NCI-H2171 (cell line): Measurements from ENCODE around the gene EME1.

Experiments used
- DNase-seq: peaks from one replicate; lab custom pipeline; 2025; lab: John Stamatoyannopoulos, UW

The EME1 gene

DNA sequence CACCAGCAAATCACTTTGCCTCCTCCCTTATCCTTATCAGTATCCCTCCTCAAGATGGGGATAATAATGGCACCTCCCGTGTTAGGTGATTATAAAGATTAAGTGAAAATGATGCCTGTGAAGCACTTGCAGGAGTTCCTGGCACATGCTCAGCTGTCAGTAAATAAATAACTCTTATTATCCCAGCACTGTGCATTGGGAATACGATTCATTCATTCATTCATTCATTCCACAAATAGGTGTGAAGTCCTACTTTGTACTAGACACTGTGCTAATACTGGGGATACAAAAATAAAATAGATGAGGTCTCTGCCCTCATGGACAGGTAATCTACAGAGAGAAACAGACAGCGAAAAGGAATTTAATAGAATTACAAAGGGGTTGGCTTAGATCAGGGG is 25.1 kb upstream of the EME1 start:
- DNase-seq: no peak

DNA sequence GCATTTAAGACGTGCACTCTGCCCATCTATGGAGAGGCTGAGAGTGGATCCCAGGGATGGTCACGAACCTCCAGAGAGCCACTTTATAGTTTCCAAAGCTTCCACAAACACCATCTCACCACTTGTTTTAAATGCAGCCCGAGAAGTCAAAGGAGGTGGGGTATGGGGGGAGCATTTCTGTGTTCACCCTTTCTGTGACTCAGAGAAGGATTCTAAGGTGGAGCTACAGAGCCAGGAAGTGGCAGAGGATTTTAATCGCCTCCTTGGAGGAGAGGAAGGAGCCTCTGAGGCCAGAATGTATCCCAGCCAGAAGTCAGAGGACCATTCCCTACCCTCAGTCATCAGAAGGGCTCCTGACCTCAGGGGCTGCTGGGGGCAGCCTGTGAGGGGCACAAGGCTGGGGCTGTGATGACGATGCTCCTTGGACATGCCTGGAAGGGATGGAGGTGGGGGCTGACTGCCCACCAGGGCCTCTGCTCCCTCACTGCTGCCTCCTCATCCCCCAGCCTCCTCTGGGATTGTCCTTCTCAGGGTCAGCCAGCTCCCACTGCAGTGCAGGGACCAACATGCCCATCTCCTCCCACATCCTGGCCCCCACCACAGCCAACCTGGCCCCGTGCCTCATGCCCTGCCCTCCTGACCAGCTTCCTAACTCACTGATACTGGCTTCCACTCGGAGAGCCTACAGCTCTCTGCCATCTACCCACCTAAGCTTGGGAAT is 24.3 kb upstream of the EME1 start:
- DNase-seq: no peak

DNA sequence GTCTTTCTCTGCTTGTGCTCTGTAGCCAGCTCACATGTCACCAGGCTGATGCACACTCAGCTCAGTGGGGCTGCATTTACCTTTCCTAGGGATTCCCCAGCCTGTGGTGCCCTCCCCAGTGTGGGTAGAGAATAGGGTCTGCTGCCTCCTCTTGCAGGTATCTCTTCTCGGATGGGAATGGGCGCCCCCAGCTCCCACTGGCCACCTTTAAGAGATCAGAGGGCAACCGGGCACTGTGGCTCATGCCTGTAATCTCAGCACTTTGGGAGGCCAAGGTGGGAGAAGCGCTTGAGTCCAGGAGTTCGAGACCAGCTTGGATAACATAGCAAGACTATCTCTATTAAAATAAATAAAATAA is 23.8 kb upstream of the EME1 start:
- DNase-seq: no peak

DNA sequence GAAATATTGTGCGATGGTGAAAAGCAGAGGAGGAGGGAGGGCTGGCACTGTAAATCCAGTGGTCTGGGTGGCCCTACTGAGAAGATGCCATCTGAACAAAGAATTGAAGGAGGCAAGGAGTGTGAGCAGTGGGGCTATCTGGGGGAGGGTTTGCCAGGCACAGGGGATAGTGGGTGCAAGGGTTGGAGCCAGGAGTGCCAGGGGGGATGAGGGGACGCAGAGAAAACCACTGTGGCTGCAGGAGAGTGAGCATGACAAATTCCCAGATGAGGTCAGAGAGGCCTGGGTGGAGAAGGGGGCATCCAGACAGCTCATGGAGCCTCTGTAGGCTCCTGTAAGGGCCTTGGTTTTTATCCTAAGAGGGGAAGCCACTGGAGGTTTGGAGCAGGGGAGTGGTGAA is 22.3 kb upstream of the EME1 start:
- DNase-seq: no peak

DNA sequence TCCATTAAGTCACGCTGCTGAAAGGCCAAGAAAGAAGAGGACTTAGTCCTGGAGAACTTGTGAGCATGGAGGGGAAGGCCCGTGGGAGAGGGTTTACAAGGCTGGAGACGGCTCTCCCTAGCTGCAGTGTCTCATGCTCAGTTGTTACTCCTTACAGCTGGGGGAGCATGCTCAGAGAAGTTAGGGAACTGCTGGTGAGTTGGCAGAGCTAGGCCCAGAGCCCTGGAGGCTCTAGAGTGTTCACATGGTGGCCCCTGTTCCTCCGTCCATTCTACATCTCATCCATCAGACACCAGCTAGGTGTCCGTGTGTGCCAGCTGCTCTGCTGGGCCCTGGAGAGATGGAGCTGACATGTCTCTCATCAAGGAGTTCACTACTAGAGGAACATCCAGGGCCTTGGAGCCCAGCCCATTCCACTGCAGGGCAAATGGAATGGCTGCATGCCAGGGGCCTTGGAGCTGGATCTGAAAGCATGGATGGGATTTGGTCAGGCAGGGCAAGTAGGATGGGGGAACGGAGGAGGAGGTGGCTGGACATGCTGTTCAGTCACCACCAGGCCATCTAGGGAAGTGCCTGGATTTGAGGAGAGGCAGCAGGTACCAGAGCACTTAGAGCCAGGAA is 20.8 kb upstream of the EME1 start:
- DNase-seq: no peak

DNA sequence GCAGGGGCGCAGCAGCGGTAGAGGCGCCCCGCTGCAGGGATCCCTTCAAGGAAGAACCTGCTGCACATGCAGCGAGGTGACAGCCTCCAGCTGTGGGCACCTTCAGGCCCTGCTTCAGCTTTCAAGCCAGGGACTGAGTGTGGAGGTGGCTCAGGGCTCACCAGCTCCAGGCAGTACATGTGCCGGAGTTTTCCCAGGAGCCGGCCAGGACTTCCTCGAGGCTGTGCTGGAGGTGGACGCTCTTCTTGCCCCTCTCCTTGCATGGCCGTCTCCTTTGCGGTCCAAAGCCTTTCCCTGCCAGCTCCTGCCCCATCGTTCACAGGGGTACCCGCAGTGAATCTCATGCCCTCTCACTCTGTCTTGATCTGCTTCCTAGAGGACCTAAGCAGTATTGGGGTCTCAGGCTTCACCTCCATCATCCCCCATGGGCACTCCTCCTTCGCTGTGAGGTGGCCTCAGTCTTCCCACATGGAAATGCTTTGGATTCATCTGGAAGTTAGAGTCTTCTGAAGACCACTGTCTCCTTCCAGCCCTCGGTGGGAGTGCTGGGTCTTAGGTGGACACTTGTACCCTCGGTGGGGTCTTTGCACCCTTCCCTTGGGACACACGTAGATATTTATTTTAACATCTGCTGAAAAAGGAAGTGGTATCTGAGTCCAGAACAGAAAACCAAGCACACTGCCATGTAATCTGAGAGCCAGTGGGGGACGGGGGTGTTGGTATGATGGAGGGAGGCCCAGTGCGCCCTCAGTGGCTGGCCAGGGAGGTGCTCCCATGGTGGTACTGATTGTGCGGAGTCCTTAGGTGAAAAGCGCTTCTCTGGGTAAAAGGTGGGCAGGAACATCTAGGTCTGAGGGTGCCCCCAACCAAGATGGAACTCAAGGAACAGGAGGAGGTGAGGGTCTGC is 20.1 kb upstream of the EME1 start:
- no peak for DNase-seq

DNA sequence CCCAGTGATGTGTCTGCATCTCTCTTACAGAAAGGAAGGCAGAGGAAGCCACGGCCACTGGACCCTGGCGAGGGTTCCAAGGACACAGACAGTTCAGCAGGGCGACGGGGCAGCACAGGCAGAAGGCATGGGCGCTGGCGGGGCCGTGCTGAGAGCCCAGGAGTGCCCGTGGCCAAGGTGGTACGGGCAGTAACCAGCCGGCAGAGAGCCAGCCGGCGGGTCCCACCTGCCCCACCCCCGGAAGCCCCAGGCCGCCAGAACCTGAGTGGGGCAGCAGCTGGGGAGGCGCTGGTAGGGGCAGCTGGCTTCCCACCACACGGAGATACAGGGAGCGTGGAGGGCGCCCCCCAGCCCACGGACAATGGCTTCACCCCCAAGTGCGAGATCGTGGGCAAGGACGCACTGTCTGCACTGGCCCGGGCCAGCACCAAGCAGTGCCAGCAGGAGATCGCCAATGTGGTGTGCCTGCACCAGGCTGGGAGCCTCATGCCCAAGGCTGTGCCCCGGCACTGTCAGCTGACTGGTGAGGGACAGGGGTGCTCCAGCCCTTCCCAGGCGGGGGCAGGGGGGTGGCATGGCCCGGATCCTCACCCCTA is 19.3 kb upstream of the EME1 start:
- no peak for DNase-seq

DNA sequence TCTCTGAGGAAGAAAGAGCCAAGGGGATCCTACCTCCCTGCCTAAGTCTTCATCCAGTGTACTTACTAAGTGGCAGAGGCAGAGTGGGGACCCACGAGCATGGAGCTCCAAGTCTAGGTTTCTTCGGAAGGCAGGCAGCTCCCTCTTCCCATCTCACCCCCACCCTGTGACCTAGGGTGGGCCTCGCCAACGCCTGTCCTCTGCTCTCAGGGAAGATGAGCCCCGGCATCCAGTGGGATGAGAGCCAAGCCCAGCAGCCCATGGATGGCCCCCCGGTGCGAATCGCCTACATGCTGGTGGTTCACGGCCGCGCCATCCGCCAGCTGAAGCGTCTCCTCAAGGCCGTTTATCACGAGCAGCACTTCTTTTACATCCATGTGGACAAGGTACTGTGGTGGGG is 18.8 kb upstream of the EME1 start:
- DNase-seq: no peak

DNA sequence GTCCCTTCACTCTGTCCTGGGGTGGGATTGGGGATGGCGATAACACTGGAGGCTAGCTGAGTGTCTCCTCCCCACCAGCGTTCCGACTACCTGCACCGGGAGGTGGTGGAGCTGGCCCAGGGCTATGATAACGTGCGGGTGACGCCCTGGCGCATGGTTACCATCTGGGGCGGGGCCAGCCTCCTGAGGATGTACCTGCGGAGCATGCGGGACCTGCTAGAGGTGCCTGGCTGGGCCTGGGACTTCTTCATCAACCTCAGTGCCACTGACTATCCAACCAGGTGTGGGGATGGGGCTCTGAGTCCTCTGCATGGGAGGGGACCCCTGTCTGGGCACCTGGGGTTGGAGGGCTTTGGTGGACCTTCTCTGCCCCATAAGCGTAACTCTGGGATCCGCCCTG is 18.3 kb upstream of the EME1 start:
- no peak for DNase-seq

DNA sequence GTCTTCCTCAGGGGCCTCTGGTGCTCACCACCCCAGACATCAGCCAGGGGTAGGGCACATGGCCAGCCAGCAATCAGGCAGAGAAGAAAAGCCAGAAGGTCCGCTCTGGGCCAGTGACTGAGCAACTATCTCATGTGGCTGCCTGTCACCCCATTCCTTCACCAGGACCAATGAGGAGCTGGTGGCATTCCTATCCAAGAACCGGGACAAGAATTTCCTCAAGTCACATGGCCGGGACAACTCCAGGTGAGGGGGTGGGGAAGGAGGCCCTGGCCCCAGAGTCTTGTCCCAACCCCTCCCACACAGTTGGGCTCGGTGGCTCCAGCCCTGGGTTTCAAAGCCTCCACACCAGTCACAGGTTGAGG is 17.7 kb upstream of the EME1 start:
- no peak for DNase-seq

DNA sequence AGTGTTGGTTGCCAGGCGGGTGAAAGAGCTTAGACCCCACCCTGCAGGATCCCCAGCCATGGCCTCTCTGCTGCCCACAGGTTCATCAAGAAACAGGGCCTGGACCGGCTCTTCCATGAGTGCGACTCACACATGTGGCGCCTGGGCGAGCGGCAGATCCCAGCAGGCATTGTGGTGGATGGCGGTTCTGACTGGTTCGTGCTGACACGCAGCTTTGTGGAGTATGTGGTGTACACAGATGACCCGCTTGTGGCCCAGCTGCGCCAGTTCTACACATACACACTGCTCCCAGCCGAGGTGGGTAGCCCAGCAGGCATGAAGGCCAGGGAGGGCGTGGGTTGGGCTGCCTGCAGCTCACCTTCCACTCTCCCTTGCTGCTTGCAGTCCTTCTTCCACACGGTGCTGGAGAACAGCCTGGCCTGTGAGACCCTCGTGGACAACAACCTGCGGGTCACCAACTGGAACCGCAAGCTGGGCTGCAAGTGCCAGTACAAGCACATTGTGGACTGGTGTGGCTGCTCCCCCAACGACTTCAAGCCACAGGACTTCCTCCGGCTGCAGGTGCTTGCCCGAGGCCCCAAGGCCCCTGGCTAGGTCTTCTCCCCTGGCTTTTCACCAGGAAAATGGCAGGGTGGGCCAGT is 17.2 kb upstream of the EME1 start:
- DNase-seq: no peak

DNA sequence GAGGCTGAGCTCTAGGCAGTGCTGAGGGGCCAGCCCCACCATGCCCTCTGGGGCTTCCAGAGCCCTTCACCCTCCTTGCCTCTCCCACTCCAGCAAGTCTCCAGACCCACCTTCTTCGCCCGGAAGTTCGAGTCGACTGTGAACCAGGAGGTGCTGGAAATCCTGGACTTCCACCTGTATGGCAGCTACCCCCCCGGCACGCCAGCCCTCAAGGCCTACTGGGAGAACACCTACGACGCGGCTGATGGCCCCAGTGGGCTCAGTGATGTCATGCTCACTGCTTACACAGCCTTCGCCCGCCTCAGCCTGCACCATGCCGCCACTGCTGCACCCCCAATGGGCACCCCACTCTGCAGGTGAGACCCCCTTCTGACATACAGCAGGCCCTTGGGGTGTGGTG is 16.6 kb upstream of the EME1 start:
- DNase-seq: no peak

DNA sequence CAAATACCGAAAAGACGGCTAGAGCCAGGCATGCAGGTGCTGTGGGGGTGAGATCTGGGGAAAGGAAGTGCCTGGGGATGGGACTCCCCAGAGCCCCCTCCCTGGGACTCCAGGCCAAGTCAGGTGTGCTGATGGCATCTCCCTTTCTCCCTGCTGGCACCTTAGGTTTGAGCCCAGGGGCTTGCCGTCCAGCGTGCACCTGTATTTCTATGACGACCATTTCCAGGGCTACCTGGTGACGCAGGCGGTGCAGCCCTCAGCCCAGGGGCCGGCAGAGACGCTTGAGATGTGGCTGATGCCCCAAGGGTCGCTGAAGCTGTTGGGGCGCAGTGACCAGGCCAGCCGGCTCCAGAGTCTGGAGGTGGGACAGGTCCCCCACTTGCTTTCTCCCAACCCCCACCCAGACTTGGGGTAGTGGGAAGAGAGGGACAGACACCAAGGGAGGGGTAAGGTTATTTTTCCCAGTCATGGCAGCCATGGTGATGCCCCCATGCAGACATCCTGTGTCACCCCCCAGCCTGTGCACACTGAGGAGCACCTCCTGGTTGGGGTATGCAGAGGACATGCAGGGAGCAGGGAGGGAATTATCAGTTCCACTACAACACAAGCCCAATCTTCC is 16.0 kb upstream of the EME1 start:
- DNase-seq: no peak

DNA sequence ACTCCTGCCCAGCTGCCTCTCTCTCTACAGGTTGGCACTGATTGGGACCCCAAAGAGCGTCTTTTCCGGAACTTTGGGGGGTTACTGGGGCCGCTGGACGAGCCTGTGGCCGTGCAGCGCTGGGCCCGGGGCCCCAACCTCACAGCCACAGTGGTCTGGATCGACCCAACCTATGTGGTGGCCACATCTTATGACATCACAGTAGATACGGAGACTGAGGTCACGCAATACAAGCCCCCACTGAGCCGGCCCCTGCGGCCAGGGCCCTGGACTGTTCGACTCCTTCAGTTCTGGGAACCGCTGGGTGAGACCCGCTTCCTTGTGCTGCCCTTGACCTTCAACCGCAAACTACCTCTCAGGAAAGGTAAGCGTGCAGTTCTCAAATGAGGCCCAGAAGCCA is 14.9 kb upstream of the EME1 start:
- no peak for DNase-seq

DNA sequence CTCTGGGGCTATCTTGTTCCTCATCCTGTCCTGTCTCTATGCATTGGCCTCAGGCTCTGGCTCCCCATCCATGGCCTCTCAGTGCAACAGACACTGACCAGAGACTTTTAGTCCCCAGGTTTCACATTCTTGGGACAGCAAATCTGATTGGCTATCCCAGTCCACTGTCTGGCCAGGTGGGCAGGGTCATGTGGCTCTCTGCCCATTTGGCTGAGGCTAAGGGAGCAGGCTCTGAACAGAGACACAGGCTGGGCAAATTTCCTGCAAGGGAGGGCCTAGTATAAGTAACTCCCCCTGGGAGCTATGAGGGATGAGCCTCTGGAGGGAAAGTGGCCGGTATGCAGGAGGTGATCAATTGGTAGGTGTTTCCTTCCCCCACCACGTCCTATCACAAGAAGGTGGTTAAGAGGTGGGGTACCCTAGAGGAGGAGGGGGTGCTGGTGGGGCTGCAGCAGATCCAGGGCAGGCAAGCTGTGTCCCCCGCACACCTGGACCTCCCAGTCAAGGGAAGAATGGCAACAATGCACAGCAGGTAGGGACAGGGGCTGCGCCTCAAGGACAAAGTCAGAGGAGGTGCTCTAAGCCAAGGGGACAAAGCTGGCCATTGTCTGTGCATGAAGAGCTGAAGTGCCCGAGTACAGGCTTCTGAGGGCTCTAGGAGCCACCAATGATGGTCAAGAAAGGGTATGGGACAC is 13.9 kb upstream of the EME1 start:
- no peak for DNase-seq

DNA sequence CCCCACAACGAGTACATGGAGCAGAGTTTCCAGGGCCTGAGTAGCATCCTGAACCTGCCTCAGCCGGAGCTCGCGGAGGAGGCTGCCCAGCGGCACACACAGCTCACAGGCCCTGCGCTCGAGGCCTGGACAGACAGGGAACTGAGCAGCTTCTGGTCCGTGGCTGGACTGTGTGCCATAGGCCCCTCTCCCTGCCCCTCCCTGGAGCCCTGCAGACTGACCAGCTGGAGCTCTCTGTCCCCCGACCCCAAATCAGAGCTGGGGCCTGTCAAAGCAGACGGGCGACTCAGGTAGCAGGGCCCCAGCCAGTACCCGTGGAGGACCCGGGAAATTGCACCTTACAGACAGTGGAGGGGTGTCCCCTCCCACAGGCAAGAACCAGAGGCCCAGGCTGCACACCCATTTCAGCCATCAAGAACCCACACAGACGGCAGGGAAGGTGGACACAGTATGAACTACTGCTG is 13.0 kb upstream of the EME1 start:
- DNase-seq: no peak

DNA sequence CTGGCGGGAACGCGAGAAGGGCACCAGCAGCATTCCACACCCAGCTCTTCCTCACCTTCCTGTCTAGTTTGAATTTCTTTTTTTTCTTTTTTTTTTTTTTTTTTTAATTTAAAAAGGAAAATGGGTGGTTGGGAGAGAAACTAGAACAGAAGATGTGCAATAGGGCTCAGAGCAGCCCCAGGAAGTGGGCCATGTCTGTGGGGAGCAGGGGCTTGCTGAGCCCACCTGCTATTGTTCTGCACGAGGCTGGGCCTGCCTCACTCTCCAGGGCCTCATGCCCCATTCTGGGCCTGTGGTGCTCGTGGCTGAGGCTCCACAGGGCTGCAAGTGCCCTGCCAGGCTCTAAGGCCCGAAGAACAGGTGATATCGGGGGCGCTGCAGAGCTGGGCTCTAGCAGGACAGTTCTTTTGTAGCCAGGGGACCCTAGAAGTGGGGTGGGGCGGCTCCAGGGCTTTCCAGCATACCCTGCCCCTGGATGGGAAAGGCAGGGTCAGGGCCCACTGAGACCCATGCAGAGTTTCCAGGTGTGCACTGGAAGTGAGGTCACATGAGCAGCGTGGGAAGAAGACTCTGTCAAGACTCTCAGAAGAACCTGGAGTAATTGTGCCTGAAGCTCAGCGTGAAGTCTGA is 12.4 kb upstream of the EME1 start:
- no peak for DNase-seq

DNA sequence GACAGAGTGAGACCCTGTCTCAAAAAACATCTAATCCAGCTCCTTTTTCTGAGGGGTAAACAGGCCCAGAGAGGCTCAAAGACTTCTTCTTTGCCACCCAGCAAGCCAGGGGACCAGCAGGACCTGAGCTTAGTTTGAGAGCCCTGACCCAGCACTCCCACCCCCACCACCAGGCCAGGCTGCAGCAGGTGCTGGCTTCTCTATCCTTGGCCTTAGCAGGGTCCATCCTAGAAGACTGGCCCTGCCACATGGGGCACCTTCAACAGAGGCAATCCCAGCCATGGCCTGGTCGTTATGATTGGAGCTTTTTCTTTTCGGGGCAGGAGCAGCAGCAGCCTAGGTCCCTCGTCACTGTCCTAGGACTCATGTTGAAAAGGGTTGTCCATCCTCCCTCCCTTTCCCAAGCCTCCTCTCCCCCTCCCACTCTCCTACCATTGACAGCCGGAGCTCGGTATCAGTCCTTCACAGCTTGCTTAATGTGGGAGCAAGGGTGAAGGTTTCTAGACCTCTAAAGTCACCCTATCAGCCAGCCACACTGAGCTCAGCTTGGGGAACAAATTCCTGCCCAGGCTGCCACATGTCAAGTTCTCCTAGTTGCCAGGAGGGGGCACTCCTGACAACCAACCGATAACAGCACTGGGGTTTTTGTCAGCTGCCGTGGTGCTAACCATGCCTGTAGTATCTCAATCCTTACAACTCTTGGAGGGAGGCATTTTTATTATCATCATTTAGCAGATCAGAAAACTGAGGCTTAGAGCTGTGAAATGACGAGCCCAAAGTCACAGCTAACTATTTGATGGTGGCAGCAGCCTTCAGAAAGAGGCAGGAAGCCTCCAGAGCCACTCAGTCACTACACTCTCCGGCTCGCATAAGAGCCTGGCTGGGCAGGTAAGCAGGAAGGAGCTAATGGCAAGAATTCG is 11.2 kb upstream of the EME1 start:
- DNase-seq: peak; percentile 4

DNA sequence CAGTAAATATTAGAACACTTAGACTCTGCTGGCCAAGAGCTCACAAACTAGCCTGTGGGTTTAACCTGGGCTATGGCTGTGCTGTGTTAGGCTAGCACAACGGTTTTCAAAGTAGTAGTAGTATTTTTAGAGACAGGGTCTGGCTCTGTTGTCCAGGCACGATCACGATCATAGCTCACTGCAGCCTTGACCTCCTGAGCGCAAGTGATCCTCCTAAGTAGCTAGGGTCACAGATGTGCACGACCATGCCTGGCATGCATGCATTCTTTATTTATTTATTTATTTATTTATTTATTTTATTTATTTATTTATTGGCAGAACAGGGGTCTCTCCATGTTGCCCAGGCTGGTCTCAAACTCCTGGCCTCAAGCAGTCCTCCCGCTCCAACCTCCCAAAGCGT is 10.4 kb upstream of the EME1 start:
- no peak for DNase-seq
